Osteocyte (in vitro differentiated cells): Measurements from ENCODE around the gene FEZF2. TPM values are rescaled to one million over a fixed set of nuclear protein-coding genes. Genes with fewer than 3 reads are reported as not detected.

Source experiments
- DNase-seq: peaks from one replicate; pipeline ENCODE4 v3.0.0; 2021; ENCODE audit warnings: mixed read lengths; ENCODE audit not compliant: unreplicated experiment; ENCODE audit errors: extremely low spot score
- H3K27ac Mint-ChIP-seq: one replicate; pipeline ENCODE4 v1.8.0; 2021; ENCODE audit warnings: mild to moderate bottlenecking, mixed read lengths; ENCODE audit not compliant: unreplicated experiment
- H3K27me3 Mint-ChIP-seq: one replicate; pipeline ENCODE4 v1.8.0; 2021; ENCODE audit warnings: mixed read lengths; ENCODE audit not compliant: unreplicated experiment
- H3K36me3 Mint-ChIP-seq: one replicate; pipeline ENCODE4 v1.8.0; 2021; ENCODE audit warnings: mixed read lengths; ENCODE audit not compliant: unreplicated experiment
- H3K4me1 Mint-ChIP-seq: one replicate; pipeline ENCODE4 v1.8.0; 2021; ENCODE audit warnings: mixed read lengths; ENCODE audit not compliant: unreplicated experiment
- H3K4me3 Mint-ChIP-seq: one replicate; pipeline ENCODE4 v1.8.0; 2021; ENCODE audit warnings: mild to moderate bottlenecking, moderate library complexity, mixed read lengths; ENCODE audit not compliant: unreplicated experiment
- H3K9me3 Mint-ChIP-seq: one replicate; pipeline ENCODE4 v1.8.0; 2021; ENCODE audit warnings: mixed read lengths; ENCODE audit not compliant: unreplicated experiment
- total RNA-seq: library from RNA; stranded (reverse); gene quantifications from 2 replicates; pipeline ENCODE4 v1.2.1, GENCODE V29; 2021
- TF ChIP-seq, protein P1 (sequence below): fragments of 200-600 bp; sonication (generic); IDR thresholded peaks from 2 replicates; pipeline ENCODE4 v1.5.0; 2021; ENCODE audit warnings: antibody characterized with exemption, mild to moderate bottlenecking, moderate library complexity

The FEZF2 gene
- total RNA-seq, 1 donor from 2014 or later, result not detected

GRCh38 chr3:62329971-62330370 lies 43.4 kb downstream of the FEZF2 start:
- Mint-ChIP-seq H3K4me1 (no peaks in the 10 kb centered on the region), H3K36me3 (peaks cover 7% of the 10 kb centered on the region), H3K27me3 (no peaks in the 10 kb centered on the region)

GRCh38 chr3:62325896-62326295 lies 47.5 kb downstream of the FEZF2 start:
- Mint-ChIP-seq H3K9me3 (no peaks in the 10 kb centered on the region), H3K27me3 (no peaks in the 10 kb centered on the region), H3K4me3 (no peak overlapping the region), H3K4me1 (no peaks in the 10 kb centered on the region), H3K27ac (no peak overlapping the region), H3K36me3 (peaks cover 17% of the 10 kb centered on the region)
- no peak for DNase-seq
- TF ChIP-seq, protein P1, sequence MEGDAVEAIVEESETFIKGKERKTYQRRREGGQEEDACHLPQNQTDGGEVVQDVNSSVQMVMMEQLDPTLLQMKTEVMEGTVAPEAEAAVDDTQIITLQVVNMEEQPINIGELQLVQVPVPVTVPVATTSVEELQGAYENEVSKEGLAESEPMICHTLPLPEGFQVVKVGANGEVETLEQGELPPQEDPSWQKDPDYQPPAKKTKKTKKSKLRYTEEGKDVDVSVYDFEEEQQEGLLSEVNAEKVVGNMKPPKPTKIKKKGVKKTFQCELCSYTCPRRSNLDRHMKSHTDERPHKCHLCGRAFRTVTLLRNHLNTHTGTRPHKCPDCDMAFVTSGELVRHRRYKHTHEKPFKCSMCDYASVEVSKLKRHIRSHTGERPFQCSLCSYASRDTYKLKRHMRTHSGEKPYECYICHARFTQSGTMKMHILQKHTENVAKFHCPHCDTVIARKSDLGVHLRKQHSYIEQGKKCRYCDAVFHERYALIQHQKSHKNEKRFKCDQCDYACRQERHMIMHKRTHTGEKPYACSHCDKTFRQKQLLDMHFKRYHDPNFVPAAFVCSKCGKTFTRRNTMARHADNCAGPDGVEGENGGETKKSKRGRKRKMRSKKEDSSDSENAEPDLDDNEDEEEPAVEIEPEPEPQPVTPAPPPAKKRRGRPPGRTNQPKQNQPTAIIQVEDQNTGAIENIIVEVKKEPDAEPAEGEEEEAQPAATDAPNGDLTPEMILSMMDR, result no peak

More at GRCh38 chr3:62329971-62330370, 43.4 kb downstream of the FEZF2 start:
- Mint-ChIP-seq H3K4me3 (no peak overlapping the region), H3K27ac (no peak overlapping the region), H3K9me3 (no peaks in the 10 kb centered on the region)
- TF ChIP-seq, protein P1, result no peak
- no peak for DNase-seq

GRCh38 chr3:62323241-62323640 lies 50.1 kb downstream of the FEZF2 start:
- H3K36me3 Mint-ChIP-seq, result peaks cover 19% of the 10 kb centered on the region
- peaks cover 5% of the 10 kb centered on the region for H3K9me3 Mint-ChIP-seq
- DNase-seq, result no peak
- TF ChIP-seq, protein P1, result no peak
- H3K27ac Mint-ChIP-seq, result no peak overlapping the region
- peaks cover 12% of the 10 kb centered on the region for H3K4me1 Mint-ChIP-seq
- H3K4me3 Mint-ChIP-seq, result no peak overlapping the region
- no peaks in the 10 kb centered on the region for H3K27me3 Mint-ChIP-seq
